HG02678 (cell line): ENCODE measurements around the gene CDH2.

Experiments used
- ATAC-seq: cut with Tn5 transposase; IDR thresholded peaks from one replicate; pipeline ENCODE4 v1.9.1; 2021; ENCODE audit warnings: mild to moderate bottlenecking, moderate library complexity; ENCODE audit not compliant: unreplicated experiment

CDH2 gene

GRCh38 chr18:28171837-28172236 lies 5.1 kb downstream of the CDH2 start:
- ATAC-seq = no peak

- ATAC-seq = no peak
Measured at GRCh38 chr18:28168725-28169124, 8.2 kb downstream of the CDH2 start.

- no peak for ATAC-seq
Measured at GRCh38 chr18:28167835-28168349, 9.0 kb downstream of the CDH2 start.

DNA sequence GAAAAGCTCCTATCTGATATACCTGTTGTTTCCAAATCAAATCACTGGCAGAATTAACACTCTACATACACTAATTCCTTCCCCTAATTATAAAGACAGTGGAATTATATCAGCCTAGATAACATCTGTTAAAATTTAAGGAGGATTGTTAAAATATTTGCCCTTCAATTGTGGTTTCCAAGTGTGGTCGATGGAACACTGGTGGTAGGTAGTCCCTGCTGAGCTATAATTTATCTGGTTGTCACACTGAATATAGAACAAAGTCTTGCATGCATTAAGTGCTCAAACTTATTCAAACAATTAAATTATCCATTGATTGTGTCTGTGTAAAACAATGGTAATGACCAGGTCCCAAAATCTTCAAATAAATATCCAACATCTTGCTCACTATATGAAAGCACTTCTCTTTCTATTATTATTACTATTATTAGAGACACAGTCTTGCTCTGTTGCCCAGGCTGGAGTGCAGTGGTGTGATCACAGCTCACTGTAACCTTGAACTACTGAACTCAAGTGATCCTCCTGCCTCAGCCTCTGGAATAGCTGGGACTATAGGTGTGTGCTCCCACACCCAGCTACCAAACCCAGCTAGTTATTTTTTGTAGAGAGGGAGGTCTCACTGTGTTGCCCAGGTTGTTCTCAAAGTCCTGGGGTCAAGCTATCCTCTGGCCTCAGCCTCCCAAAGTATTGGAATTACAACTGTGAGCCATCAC lies 12.0 kb downstream of the CDH2 start:
- ATAC-seq = no peak

- ATAC-seq = no peak
Measured at GRCh38 chr18:28163201-28163775, 13.6 kb downstream of the CDH2 start.

GRCh38 chr18:28161608-28162599 lies 15.0 kb downstream of the CDH2 start:
- ATAC-seq = no peak

GRCh38 chr18:28159055-28159454 lies 17.9 kb downstream of the CDH2 start:
- ATAC-seq = no peak

DNA sequence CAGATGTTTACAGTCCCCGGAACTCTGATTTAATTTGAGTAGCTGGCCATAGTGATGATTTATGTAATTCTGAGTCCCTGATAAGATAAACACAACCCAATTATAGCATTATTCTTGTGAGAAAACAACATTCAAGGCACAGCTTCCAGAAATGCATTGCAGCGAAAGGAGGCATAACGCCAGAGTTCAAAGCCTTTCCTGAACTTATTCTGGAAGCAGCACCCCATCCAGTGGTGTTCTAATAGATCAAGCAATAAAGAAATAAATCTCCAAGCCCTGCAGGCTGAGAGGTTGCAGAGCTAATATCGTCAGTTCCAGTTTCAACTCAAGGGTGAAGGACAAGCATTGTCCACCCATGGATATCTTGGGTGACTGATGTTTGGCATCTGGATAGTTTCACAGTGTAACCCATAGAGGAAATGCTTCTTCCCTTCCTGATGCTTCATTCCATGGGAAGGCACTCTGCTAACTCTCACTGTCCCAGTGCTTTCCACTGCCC lies 18.8 kb downstream of the CDH2 start:
- no peak for ATAC-seq

- no peak for ATAC-seq
Measured at GRCh38 chr18:28153485-28154065, 23.4 kb downstream of the CDH2 start.

GRCh38 chr18:28152754-28153153 lies 24.2 kb downstream of the CDH2 start:
- no peak for ATAC-seq

DNA sequence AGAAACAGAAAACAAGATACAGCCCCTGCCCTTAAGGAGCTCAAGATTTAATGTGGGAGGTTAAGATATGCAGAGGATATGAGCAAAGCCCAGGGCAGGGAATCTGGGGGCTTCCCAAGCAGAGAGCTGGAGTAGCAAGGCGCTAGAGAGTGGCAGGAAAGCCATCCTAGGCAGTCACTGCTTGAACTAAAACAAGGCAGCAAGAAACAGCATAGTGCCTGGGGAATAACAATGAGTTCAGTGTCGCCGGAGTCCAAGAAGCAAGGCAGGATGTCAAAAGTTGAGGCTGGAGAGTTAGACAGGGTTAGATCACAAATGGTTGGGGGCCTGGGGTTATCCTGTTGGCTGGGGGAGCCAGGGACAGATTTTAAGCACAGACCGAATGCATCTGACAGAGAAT lies 24.6 kb downstream of the CDH2 start:
- ATAC-seq = no peak

GRCh38 chr18:28151434-28151833 lies 25.5 kb downstream of the CDH2 start:
- ATAC-seq = no peak

- ATAC-seq = no peak
Measured at GRCh38 chr18:28150925-28151324, 26.0 kb downstream of the CDH2 start.

DNA sequence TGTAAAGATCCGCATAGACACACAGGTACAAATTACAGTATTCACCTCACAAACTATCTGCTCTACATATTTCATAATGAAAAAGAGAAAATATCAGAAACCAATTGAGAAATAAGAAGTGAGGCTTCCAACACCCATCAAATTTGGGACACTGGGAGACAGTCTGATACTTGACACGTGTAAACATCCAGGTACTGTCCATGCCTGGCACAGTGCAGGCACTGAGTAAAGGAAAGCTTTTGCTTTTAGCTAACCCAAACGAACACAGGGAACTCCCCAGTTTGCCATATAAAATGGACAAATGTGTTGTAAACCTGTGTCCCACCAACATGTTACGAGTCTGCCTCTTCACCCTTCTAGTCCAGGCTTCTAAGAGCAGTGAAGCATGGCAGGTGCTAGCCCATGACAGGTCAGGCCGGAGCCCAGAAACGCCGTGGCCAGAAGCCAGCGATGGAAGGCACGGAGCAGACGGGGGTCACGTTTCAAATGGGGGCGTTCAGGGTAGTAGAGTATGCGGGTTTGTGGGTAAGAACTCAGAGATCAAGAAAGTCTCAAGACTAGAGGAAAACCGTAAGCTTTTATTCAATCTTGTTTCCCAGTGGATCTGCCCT lies 27.0 kb downstream of the CDH2 start:
- ATAC-seq = no peak

DNA sequence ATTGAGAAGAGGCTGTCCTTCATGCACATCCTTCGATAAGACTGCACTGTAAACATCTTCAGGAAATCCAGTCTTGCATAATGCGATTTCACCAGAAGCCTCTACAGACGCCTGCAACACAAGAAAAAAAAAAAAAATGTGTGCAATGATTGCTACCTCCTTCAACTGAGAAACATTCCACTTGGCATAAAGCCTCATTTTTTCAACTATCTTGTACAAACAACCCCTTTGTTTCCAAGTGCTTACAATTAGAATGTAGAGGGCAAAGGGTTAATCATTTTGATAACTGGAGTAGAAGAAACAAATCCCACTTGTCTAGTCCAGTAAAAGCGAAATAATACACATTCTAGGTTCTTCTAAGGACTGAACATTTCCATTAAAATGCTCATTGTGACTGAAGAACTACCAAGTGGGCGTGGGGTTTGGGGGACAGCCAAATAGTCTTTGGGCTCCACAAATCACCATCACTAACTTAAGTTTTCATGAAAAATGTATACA lies 29.2 kb downstream of the CDH2 start:
- ATAC-seq = no peak

GRCh38 chr18:28143725-28144124 lies 33.2 kb downstream of the CDH2 start:
- no peak for ATAC-seq

GRCh38 chr18:28138816-28139215 lies 38.1 kb downstream of the CDH2 start:
- no peak for ATAC-seq

- ATAC-seq = no peak
Measured at GRCh38 chr18:28136071-28136470, 40.9 kb downstream of the CDH2 start.

DNA sequence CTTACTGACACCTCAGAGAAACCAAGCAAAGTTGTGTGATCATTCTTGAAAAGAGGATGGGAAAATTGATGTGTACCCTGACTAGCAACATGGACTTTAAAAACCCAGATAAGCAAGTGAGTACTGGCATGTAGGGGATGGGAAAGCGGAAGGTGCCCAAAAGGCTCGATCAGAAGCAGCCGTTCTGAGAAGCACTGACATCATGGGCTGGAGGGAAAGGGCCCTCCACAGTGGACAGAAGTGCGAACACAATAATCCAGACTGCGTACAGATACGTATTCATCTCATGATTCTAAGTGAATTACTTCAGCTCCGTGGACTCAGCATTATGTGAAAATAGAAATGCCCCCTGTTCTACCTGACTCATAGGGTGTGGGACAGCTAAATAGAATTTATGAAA lies 42.2 kb downstream of the CDH2 start:
- no peak for ATAC-seq

DNA sequence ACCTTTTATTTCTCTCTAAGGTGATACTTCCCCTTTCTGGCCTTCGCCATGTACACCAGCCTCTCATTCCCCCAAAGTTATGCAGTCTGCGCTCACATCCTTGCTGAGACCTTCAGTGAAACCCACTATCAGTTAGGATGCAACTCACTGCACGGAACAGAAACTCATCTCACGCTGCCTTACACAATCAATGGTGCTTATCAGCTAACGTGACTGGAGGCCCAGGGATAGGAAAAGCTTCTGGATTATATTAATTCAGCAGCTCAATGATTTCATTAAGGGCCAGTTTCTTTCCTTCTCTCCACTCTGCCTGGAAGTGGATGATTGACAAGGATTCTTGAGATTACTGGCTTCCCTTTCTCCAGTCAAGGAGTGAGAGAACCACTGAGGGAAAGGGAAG lies 44.8 kb downstream of the CDH2 start:
- no peak for ATAC-seq
